ENCODE results near the gene COL6A2.
"Not testable (repeated sequence)": the region's sequence is repeated elsewhere in the genome, so short reads cannot be mapped to it uniquely, and the experiment has no call there.

The COL6A2 gene

GRCh38 chr21:46127239-46128105 is 29.6 kb downstream of the COL6A2 start:
- DNase-seq = peak in 2 of 5 donors; percentile 4 to 8

GRCh38 chr21:46128106-46128932 is 30.4 kb downstream of the COL6A2 start:
- no peak for DNase-seq

GRCh38 chr21:46128933-46129571 is 31.1 kb downstream of the COL6A2 start:
- DNase-seq = no peak

GRCh38 chr21:46129846-46130651 is 32.1 kb downstream of the COL6A2 start:
- DNase-seq = no peak

- DNase-seq = no peak
Measured at GRCh38 chr21:46130831-46131587, 33.1 kb downstream of the COL6A2 start.

GRCh38 chr21:46131588-46131837 is 33.6 kb downstream of the COL6A2 start:
- no peak for DNase-seq

- DNase-seq = no peak
Measured at GRCh38 chr21:46131838-46132651, 34.1 kb downstream of the COL6A2 start.

- DNase-seq = no peak
Measured at GRCh38 chr21:46135782-46136395, 38.0 kb downstream of the COL6A2 start.

- no peak for DNase-seq
Measured at GRCh38 chr21:46136739-46137349, 38.9 kb downstream of the COL6A2 start.

GRCh38 chr21:46137908-46138307 is 40.0 kb downstream of the COL6A2 start:
- DNase-seq = no peak

- DNase-seq = no peak
Measured at GRCh38 chr21:46138383-46138970, 40.6 kb downstream of the COL6A2 start.

GRCh38 chr21:46139686-46140085 is 41.8 kb downstream of the COL6A2 start:
- no peak for DNase-seq

- DNase-seq = not testable (repeated sequence)
Measured at GRCh38 chr21:46140352-46141003, 42.6 kb downstream of the COL6A2 start.

GRCh38 chr21:46141767-46142581 is 44.1 kb downstream of the COL6A2 start:
- DNase-seq = no peak

- DNase-seq = no peak
Measured at GRCh38 chr21:46142582-46143473, 44.9 kb downstream of the COL6A2 start.

GRCh38 chr21:46144464-46145070 is 46.7 kb downstream of the COL6A2 start:
- DNase-seq = no peak

All from T-helper 1 cell (primary cell).